GM23338 (cell line): Measurements from ENCODE around the gene TBC1D16. TPM values are rescaled to one million over a fixed set of nuclear protein-coding genes. Genes with fewer than 3 reads are reported as not detected.

Experiments
- ATAC-seq: fragments of 200-7000 bp; cut with Tn5 transposase; 3 replicates; pipeline ENCODE4 v1.9.1; 2020
- DNase-seq: peaks from one replicate; pipeline ENCODE4 v3.0.0-alpha.2; 2015; ENCODE audit warnings: low spot score
- H2AFZ ChIP-seq: fragments of 200-600 bp; sonication (generic); 2 replicates; pipeline ENCODE4 v1.8.0; 2016; ENCODE audit warnings: antibody characterized with exemption, mild to moderate bottlenecking, moderate library complexity
- H3F3A ChIP-seq: fragments of 200-600 bp; sonication (generic); replicated peaks from 2 replicates; pipeline ENCODE4 v1.8.0; 2017; ENCODE audit warnings: antibody characterized with exemption, mixed run types, low read depth
- H3K27ac ChIP-seq: fragments of 200-600 bp; sonication (generic); 2 replicates; pipeline ENCODE4 v1.6.1; 2016; ENCODE audit warnings: low read depth
- H3K27me3 ChIP-seq: fragments of 200-600 bp; sonication (generic); 2 replicates; pipeline ENCODE4 v1.8.0; 2016; ENCODE audit warnings: mild to moderate bottlenecking, mixed run types, moderate library complexity; ENCODE audit not compliant: insufficient read depth
- H3K36me3 ChIP-seq: fragments of 200-600 bp; sonication (generic); 2 replicates; pipeline ENCODE4 v1.8.0; 2016; ENCODE audit warnings: mild to moderate bottlenecking; ENCODE audit not compliant: insufficient read depth
- H3K4me1 ChIP-seq: fragments of 200-600 bp; sonication (generic); 2 replicates; pipeline ENCODE4 v1.8.0; 2016; ENCODE audit warnings: mild to moderate bottlenecking, moderate library complexity; ENCODE audit not compliant: insufficient read depth
- H3K4me2 ChIP-seq: fragments of 200-600 bp; sonication (generic); 2 replicates; pipeline ENCODE4 v1.7.1; 2017; ENCODE audit warnings: mixed run types
- H3K4me3 ChIP-seq: fragments of 200-600 bp; sonication (generic); 2 replicates; pipeline ENCODE4 v1.6.1; 2016; ENCODE audit warnings: mixed run types
- H3K79me2 ChIP-seq: fragments of 200-600 bp; sonication (generic); replicated peaks from 2 replicates; pipeline ENCODE4 v1.8.0; 2017; ENCODE audit warnings: mild to moderate bottlenecking; ENCODE audit not compliant: insufficient read depth
- H3K9me2 ChIP-seq: fragments of 200-600 bp; sonication (generic); 2 replicates; pipeline ENCODE4 v1.8.0; 2017; ENCODE audit not compliant: insufficient read depth
- H4K20me1 ChIP-seq: fragments of 200-600 bp; sonication (generic); replicated peaks from 2 replicates; pipeline ENCODE4 v1.8.0; 2017; ENCODE audit warnings: mild to moderate bottlenecking; ENCODE audit not compliant: insufficient read depth
- H3K27ac Mint-ChIP-seq: 2 replicates; pipeline ENCODE4 v1.8.0; 2020; ENCODE audit warnings: inconsistent platforms, mild to moderate bottlenecking, moderate library complexity, mixed read lengths
- H3K27me3 Mint-ChIP-seq: 3 replicates; pipeline ENCODE4 v1.8.0; 2022; ENCODE audit warnings: low read depth, mild to moderate bottlenecking, moderate library complexity, mixed read lengths, inconsistent platforms; ENCODE audit not compliant: insufficient read depth, poor library complexity
- H3K36me3 Mint-ChIP-seq: 3 replicates; pipeline ENCODE4 v1.8.0; 2021; ENCODE audit warnings: low read depth, mild to moderate bottlenecking, inconsistent platforms, moderate library complexity, mixed read lengths
- H3K4me1 Mint-ChIP-seq: 3 replicates; pipeline ENCODE4 v1.8.0; 2020; ENCODE audit warnings: mild to moderate bottlenecking, inconsistent platforms, mixed read lengths
- H3K4me3 Mint-ChIP-seq: 3 replicates; pipeline ENCODE4 v1.8.0; 2021; ENCODE audit warnings: moderate library complexity, mild to moderate bottlenecking, inconsistent platforms, mixed read lengths
- H3K9me3 Mint-ChIP-seq: 3 replicates; pipeline ENCODE4 v1.8.0; 2020; ENCODE audit warnings: moderate library complexity, mild to moderate bottlenecking, inconsistent platforms, mixed read lengths
- CREB1 ChIP-seq: fragments of 250-450 bp; sonication (Bioruptor Pico); IDR thresholded peaks from 2 replicates; pipeline ENCODE4 v1.5.0; 2020; ENCODE audit warnings: low read depth, mild to moderate bottlenecking, moderate library complexity
- ETS1 ChIP-seq: IDR thresholded peaks from 2 replicates; pipeline ENCODE4 v1.6.1; 2016; ENCODE audit warnings: antibody characterized with exemption
- EZH2 ChIP-seq: fragments of 200-600 bp; sonication (generic); IDR thresholded peaks from one replicate; pipeline ENCODE4 v1.8.0; 2017; ENCODE audit warnings: antibody characterized with exemption, mild to moderate bottlenecking, low read depth; ENCODE audit not compliant: unreplicated experiment
- EZH2phosphoT487 ChIP-seq: fragments of 200-600 bp; sonication (generic); IDR thresholded peaks from one replicate; pipeline ENCODE4 v1.8.1; 2018; ENCODE audit warnings: antibody characterized with exemption; ENCODE audit not compliant: unreplicated experiment
- JUNB ChIP-seq: IDR thresholded peaks from one replicate; pipeline ENCODE4 v1.6.1; 2016; ENCODE audit warnings: antibody characterized with exemption; ENCODE audit not compliant: unreplicated experiment
- NANOG ChIP-seq: IDR thresholded peaks from 2 replicates; pipeline ENCODE4 v1.6.1; 2016; ENCODE audit warnings: antibody characterized with exemption, borderline replicate concordance
- POLR2AphosphoS5 ChIP-seq: IDR thresholded peaks from 2 replicates; pipeline ENCODE4 v1.6.1; 2016; ENCODE audit warnings: antibody characterized with exemption, low read depth
- STAT1 ChIP-seq: IDR thresholded peaks from one replicate; pipeline ENCODE4 v1.6.1; 2016; ENCODE audit warnings: antibody characterized with exemption; ENCODE audit not compliant: unreplicated experiment
- ZNF114 ChIP-seq: fragments of 250-450 bp; sonication (Bioruptor Pico); IDR thresholded peaks from 2 replicates; pipeline ENCODE4 v1.5.0; 2020; ENCODE audit warnings: mild to moderate bottlenecking, moderate library complexity
- ZNF331 ChIP-seq: fragments of 250-450 bp; sonication (Bioruptor Pico); IDR thresholded peaks from 2 replicates; pipeline ENCODE4 v1.5.0; 2020; ENCODE audit warnings: low read depth, mild to moderate bottlenecking, moderate library complexity
- polyA plus RNA-seq: library from polyadenylated mRNA; unstranded; fragments of >200 nt; fragmentation: Nextera tagmentation; extraction: Ambion mirVana; gene quantifications from 2 replicates; pipeline ENCODE4 v1.2.1, GENCODE V29; 2016
- total RNA-seq: library from RNA; depleted of rRNA; stranded (reverse); fragments of >200 nt; shearing (Covaris generic); gene quantifications from 2 replicates; pipeline ENCODE4 v1.2.3, GENCODE V29; 2014
- TF ChIP-seq, protein P1 (sequence below): IDR thresholded peaks from one replicate; pipeline ENCODE4 v1.6.1; 2018; ENCODE audit warnings: antibody characterized with exemption; ENCODE audit not compliant: unreplicated experiment
- TF ChIP-seq, protein P2 (sequence below): fragments of 250-450 bp; sonication (Bioruptor Pico); IDR thresholded peaks from 2 replicates; pipeline ENCODE4 v1.5.0; 2020; ENCODE audit warnings: mild to moderate bottlenecking, moderate library complexity
- TF ChIP-seq, protein P3 (sequence below), 2 experiments: fragments of 200-600 bp in 1 of 2; sonication (generic) in 1 of 2; conservative IDR thresholded peaks; 2 replicates each; pipeline versions ENCODE4 v1.5.1 to v1.6.1; 2016 to 2017; ENCODE audit warnings: antibody characterized with exemption in 2 of 2, low read depth in 2 of 2, mild to moderate bottlenecking in 2 of 2, moderate library complexity in 1 of 2

TBC1D16 gene
- total and polyA plus RNA-seq, 2 experiments from 2014 or later: 16.7 to 104 TPM

DNA sequence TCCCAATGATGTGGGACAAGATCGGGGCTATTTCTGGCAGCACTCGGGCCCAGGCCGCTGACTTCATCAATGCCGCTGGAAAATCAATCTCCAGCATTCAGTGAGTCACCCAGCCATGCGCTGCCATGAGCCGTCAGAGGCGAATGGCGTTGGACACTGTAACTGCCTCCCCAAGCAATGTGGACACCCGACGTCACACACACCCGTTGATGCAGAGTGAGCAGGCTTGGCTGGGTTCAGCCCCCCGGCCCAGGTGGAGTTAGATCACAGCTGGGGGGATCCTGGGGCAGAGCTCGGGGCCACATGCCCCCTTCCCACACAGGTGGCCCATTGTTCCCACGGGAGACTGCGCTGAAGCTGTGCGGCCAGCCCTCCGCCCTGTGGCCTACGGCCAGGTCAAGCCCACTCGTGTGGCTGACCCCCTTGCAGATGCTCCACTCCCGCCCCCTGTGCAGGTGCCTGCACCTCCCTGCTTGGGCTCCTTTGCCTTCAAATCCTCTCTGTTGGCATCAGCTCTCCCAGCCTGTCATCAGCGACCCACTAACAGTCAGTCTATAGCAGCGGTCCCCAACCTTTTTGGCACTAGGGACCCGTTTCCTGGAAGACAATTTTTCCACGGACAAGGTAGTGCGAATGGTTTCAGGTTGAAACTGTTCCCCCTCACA is 89.9 kb downstream of the TBC1D16 start:
- H3K36me3 Mint-ChIP-seq: peaks cover 52% of the 10 kb centered on the region
- no peak overlapping the region; the same call in none of the 2 replicates for H3K27ac Mint-ChIP-seq
- Histone ChIP-seq H2AFZ (no peak overlapping the region), H3K27ac (no peak overlapping the region), H3K9me2 (no peaks in the 10 kb centered on the region), H4K20me1 (no peaks in the 10 kb centered on the region), H3K4me1 (peaks cover 19% of the 10 kb centered on the region), H3K4me3 (no peak overlapping the region), H3K36me3 (no peaks in the 10 kb centered on the region), H3K27me3 (no peaks in the 10 kb centered on the region), H3K79me2 (peaks cover 11% of the 10 kb centered on the region), H3F3A (peaks cover 18% of the 10 kb centered on the region), H3K4me2 (no peak overlapping the region)
- DNase-seq (no peak), ATAC-seq (no peak)
- H3K4me3 Mint-ChIP-seq: no peak overlapping the region
- no peaks in the 10 kb centered on the region for H3K9me3 Mint-ChIP-seq
- peaks cover 20% of the 10 kb centered on the region for H3K27me3 Mint-ChIP-seq
- peaks cover 37% of the 10 kb centered on the region for H3K4me1 Mint-ChIP-seq
- TF ChIP-seq NANOG: no peak
- TF ChIP-seq JUNB: no peak
- no peak for TF ChIP-seq ETS1
- TF ChIP-seq POLR2AphosphoS5: no peak
- TF ChIP-seq EZH2phosphoT487: no peak
- no peak for TF ChIP-seq EZH2
- no peak for TF ChIP-seq ZNF114 (CRISPR knock-in tag)
- TF ChIP-seq, protein P1, sequence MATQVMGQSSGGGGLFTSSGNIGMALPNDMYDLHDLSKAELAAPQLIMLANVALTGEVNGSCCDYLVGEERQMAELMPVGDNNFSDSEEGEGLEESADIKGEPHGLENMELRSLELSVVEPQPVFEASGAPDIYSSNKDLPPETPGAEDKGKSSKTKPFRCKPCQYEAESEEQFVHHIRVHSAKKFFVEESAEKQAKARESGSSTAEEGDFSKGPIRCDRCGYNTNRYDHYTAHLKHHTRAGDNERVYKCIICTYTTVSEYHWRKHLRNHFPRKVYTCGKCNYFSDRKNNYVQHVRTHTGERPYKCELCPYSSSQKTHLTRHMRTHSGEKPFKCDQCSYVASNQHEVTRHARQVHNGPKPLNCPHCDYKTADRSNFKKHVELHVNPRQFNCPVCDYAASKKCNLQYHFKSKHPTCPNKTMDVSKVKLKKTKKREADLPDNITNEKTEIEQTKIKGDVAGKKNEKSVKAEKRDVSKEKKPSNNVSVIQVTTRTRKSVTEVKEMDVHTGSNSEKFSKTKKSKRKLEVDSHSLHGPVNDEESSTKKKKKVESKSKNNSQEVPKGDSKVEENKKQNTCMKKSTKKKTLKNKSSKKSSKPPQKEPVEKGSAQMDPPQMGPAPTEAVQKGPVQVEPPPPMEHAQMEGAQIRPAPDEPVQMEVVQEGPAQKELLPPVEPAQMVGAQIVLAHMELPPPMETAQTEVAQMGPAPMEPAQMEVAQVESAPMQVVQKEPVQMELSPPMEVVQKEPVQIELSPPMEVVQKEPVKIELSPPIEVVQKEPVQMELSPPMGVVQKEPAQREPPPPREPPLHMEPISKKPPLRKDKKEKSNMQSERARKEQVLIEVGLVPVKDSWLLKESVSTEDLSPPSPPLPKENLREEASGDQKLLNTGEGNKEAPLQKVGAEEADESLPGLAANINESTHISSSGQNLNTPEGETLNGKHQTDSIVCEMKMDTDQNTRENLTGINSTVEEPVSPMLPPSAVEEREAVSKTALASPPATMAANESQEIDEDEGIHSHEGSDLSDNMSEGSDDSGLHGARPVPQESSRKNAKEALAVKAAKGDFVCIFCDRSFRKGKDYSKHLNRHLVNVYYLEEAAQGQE: no peak
- TF ChIP-seq CREB1 (CRISPR knock-in tag): no peak
- TF ChIP-seq, protein P2, sequence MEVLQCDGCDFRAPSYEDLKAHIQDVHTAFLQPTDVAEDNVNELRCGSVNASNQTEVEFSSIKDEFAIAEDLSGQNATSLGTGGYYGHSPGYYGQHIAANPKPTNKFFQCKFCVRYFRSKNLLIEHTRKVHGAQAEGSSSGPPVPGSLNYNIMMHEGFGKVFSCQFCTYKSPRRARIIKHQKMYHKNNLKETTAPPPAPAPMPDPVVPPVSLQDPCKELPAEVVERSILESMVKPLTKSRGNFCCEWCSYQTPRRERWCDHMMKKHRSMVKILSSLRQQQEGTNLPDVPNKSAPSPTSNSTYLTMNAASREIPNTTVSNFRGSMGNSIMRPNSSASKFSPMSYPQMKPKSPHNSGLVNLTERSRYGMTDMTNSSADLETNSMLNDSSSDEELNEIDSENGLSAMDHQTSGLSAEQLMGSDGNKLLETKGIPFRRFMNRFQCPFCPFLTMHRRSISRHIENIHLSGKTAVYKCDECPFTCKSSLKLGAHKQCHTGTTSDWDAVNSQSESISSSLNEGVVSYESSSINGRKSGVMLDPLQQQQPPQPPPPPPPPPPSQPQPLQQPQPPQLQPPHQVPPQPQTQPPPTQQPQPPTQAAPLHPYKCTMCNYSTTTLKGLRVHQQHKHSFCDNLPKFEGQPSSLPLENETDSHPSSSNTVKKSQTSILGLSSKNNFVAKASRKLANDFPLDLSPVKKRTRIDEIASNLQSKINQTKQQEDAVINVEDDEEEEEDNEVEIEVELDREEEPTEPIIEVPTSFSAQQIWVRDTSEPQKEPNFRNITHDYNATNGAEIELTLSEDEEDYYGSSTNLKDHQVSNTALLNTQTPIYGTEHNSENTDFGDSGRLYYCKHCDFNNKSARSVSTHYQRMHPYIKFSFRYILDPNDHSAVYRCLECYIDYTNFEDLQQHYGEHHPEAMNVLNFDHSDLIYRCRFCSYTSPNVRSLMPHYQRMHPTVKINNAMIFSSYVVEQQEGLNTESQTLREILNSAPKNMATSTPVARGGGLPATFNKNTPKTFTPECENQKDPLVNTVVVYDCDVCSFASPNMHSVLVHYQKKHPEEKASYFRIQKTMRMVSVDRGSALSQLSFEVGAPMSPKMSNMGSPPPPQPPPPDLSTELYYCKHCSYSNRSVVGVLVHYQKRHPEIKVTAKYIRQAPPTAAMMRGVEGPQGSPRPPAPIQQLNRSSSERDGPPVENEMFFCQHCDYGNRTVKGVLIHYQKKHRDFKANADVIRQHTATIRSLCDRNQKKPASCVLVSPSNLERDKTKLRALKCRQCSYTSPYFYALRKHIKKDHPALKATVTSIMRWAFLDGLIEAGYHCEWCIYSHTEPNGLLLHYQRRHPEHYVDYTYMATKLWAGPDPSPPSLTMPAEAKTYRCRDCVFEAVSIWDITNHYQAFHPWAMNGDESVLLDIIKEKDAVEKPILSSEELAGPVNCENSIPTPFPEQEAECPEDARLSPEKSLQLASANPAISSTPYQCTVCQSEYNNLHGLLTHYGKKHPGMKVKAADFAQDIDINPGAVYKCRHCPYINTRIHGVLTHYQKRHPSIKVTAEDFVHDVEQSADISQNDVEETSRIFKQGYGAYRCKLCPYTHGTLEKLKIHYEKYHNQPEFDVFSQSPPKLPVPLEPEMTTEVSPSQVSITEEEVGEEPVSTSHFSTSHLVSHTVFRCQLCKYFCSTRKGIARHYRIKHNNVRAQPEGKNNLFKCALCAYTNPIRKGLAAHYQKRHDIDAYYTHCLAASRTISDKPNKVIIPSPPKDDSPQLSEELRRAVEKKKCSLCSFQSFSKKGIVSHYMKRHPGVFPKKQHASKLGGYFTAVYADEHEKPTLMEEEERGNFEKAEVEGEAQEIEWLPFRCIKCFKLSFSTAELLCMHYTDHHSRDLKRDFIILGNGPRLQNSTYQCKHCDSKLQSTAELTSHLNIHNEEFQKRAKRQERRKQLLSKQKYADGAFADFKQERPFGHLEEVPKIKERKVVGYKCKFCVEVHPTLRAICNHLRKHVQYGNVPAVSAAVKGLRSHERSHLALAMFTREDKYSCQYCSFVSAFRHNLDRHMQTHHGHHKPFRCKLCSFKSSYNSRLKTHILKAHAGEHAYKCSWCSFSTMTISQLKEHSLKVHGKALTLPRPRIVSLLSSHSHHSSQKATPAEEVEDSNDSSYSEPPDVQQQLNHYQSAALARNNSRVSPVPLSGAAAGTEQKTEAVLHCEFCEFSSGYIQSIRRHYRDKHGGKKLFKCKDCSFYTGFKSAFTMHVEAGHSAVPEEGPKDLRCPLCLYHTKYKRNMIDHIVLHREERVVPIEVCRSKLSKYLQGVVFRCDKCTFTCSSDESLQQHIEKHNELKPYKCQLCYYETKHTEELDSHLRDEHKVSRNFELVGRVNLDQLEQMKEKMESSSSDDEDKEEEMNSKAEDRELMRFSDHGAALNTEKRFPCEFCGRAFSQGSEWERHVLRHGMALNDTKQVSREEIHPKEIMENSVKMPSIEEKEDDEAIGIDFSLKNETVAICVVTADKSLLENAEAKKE (CRISPR knock-in tag): no peak
- TF ChIP-seq ZNF331 (CRISPR knock-in tag): no peak
- TF ChIP-seq STAT1: no peak
- TF ChIP-seq, protein P3, sequence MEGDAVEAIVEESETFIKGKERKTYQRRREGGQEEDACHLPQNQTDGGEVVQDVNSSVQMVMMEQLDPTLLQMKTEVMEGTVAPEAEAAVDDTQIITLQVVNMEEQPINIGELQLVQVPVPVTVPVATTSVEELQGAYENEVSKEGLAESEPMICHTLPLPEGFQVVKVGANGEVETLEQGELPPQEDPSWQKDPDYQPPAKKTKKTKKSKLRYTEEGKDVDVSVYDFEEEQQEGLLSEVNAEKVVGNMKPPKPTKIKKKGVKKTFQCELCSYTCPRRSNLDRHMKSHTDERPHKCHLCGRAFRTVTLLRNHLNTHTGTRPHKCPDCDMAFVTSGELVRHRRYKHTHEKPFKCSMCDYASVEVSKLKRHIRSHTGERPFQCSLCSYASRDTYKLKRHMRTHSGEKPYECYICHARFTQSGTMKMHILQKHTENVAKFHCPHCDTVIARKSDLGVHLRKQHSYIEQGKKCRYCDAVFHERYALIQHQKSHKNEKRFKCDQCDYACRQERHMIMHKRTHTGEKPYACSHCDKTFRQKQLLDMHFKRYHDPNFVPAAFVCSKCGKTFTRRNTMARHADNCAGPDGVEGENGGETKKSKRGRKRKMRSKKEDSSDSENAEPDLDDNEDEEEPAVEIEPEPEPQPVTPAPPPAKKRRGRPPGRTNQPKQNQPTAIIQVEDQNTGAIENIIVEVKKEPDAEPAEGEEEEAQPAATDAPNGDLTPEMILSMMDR (conservative IDR thresholded peaks at IDR 0.05; ENCODE audit: low read depth in 2 of 2): no peak
